HG02973 (cell line): ENCODE data around the gene GSK3B.

Experiments used
- ATAC-seq: cut with Tn5 transposase; IDR thresholded peaks from one replicate; pipeline ENCODE4 v1.9.1; 2021; ENCODE audit warnings: moderate library complexity; ENCODE audit not compliant: unreplicated experiment

GSK3B gene

GRCh38 chr3:120098710-120099109, 4.5 kb upstream of the GSK3B start:
- ATAC-seq: no peak

GRCh38 chr3:120095979-120096426, 1.8 kb upstream of the GSK3B start:
- ATAC-seq: no peak

GRCh38 chr3:120095226-120095978, 1.2 kb upstream of the GSK3B start:
- peak; percentile 48 for ATAC-seq

- ATAC-seq: peak; percentile 62
Observed at GRCh38 chr3:120094776-120095225, 554 bp upstream of the GSK3B start.

- no peak for ATAC-seq
Observed at GRCh38 chr3:120093119-120093910, 932 bp downstream of the GSK3B start.

- no peak for ATAC-seq
Observed at GRCh38 chr3:120092474-120092873, 1.8 kb downstream of the GSK3B start.

GRCh38 chr3:120090422-120090821, 3.8 kb downstream of the GSK3B start:
- no peak for ATAC-seq

GRCh38 chr3:120089089-120089488, 5.2 kb downstream of the GSK3B start:
- no peak for ATAC-seq

GRCh38 chr3:120088622-120089021, 5.6 kb downstream of the GSK3B start:
- no peak for ATAC-seq

GRCh38 chr3:120081719-120082118, 12.5 kb downstream of the GSK3B start:
- peak; percentile 91 for ATAC-seq

- no peak for ATAC-seq
Observed at GRCh38 chr3:120080836-120081235, 13.4 kb downstream of the GSK3B start.

- ATAC-seq: no peak
Observed at GRCh38 chr3:120077731-120078130, 16.5 kb downstream of the GSK3B start.

- no peak for ATAC-seq
Observed at GRCh38 chr3:120072867-120073525, 21.3 kb downstream of the GSK3B start.

GRCh38 chr3:120071259-120071658, 23.0 kb downstream of the GSK3B start:
- ATAC-seq: no peak

- no peak for ATAC-seq
Observed at GRCh38 chr3:120070263-120070981, 23.8 kb downstream of the GSK3B start.

GRCh38 chr3:120067083-120067482, 27.2 kb downstream of the GSK3B start:
- no peak for ATAC-seq

GRCh38 chr3:120066634-120067033, 27.6 kb downstream of the GSK3B start:
- no peak for ATAC-seq

- ATAC-seq: no peak
Observed at GRCh38 chr3:120064641-120065040, 29.6 kb downstream of the GSK3B start.

GRCh38 chr3:120062474-120062873, 31.8 kb downstream of the GSK3B start:
- no peak for ATAC-seq

GRCh38 chr3:120059081-120059864, 35.0 kb downstream of the GSK3B start:
- no peak for ATAC-seq
